HG02852 (cell line): ENCODE measurements around the gene NME8.

Experiments
- ATAC-seq: cut with Tn5 transposase; IDR thresholded peaks from one replicate; pipeline ENCODE4 v1.9.1; 2021; ENCODE audit warnings: mild to moderate bottlenecking, moderate library complexity; ENCODE audit not compliant: unreplicated experiment

The NME8 gene

DNA sequence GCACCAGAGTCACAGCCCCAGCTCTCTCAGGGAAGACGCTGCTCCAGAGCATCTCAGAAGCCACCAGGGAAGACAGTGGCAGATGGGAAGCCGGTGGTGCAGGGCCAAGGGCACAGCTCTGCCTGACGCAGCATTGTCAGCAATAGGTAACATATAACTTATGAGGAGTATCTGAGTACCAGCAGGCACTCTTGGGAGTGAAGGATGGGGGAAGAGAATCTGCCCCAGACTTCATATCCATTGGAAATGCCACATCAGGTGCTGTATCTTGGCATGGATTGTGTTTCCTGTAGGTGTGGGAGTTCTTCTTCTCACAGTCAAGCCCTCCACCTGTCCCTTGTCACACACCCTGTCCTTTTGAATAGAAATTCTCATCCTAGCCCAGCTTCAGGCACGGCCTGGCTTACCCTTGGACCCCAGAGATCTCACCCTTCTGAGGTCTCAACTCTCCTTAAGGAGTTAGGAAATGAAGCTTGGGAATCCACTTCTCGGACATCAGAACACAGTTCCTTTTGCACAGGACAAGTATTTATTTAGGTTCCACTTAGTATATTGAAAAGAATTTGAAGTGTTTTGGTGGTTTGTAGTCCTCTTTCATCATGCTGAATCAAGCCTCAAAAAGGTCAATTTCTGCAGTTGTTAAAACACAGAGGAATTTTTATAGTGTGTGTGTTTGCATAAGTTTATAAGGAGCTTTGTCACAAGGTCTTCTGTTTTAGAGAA lies 82.0 kb downstream of the NME8 start:
- no peak for ATAC-seq

GRCh38 chr7:37932543-37932942 lies 84.1 kb downstream of the NME8 start:
- ATAC-seq, result no peak

- ATAC-seq, result no peak
Measured at GRCh38 chr7:37933018-37933566, 84.7 kb downstream of the NME8 start.

DNA sequence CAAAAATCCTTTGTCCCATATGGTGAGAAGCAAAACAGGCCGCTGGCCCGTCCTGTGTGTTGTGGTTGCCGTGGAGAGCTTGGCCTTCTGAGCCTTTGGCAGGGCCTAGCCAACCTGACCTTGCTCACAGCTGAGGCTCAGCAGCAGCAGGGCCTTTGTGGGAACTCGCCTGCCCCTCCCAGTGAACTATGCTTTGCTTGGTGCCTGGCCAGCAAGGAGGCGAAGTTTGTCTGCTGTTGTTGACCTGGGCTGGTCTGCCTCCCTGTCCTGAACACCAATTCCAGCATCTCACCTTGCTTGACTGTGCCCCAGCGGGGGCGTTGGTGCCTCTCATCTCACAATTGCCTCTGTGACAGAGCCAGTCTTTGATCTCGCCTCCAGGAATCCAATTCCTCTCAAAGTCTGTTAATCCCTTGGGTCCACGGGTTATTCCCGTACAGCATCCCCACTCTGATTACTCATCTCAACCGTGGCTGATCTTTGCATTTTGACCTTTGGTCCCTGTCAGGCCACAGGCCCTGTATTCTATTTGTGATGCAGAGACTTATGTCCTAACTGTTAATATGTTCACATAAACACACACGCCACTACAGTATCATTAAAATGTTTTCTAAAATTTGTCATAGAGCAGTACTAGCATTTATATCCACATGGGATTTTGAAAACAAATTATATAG lies 94.7 kb downstream of the NME8 start:
- no peak for ATAC-seq

DNA sequence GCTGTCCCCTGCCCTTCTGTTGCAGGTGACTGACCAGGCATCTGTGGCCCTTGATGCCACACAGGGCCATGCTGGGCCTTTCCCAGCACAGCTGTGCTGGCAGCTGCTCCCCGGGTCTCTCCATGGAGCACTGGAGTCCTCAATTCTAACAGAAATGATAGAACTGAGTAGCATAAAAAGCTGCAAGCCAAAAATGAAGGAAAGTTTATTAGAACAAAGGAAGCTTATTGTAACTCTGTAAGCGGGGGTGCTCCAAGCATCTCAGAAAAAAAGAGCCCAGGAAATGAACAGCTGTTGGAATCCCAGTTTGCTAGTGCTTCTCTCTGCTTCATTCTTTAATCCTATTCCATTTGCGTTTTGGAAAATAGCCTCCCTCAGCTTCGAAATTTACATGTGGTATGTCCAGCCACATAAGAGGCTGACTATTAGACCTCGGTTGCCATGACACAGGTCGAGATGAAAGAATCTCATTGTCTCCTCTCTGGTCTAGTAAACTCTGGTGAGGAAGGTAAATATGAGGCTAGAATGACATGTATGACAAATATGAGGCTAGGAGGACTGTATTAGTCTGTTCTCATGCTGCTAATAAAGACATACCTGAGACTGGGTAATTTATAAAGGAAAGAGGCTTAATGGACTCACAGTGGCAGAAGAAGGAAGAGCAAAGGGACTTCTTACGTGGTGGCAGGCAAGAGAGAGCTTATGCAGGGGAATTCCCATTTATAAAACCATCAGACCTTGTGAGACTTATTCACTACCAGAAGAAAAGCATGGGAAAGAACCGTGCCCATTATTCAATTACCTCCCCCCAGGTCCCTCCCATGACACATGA lies 95.7 kb downstream of the NME8 start:
- ATAC-seq, result peak; percentile 62

GRCh38 chr7:37944737-37945054 lies 96.3 kb downstream of the NME8 start:
- no peak for ATAC-seq

GRCh38 chr7:37945336-37945735 lies 96.9 kb downstream of the NME8 start:
- no peak for ATAC-seq

DNA sequence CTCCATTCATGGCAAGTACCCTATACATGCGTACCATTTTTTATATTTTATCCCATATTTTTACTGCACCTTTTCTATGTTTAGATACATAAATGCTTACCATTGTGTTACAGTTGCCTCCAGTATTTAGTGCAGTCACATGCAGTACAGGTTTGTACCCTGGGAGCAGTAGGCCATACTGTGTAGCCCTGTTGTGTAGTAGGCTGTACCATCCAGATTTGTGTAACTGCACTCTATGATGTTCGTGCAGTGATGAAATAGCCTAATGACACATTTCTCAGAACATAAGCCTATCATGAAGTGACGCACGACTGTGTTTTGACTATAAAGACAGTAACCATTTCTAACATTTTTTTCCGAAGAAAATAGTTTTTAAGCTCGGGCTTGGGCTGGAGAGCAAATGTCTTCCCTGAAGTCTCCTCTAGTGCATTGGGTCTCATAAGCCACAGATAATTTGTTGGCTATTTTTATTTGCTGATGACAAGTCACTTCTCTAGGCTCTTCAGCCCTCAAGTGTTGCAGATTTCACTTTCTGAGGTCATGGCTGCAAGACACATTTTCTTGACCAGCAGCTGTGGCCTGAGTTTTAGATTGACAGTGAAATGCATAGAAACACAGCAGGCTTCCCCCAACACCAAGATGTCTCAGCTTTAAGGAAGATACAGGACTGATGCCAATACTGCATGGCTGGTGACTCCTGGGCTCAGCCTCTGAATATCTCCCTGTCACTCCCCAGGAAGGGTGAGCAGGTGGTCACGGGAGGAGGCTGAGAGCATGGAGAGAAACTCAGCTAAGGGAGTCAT lies 98.9 kb downstream of the NME8 start:
- ATAC-seq, result no peak

DNA sequence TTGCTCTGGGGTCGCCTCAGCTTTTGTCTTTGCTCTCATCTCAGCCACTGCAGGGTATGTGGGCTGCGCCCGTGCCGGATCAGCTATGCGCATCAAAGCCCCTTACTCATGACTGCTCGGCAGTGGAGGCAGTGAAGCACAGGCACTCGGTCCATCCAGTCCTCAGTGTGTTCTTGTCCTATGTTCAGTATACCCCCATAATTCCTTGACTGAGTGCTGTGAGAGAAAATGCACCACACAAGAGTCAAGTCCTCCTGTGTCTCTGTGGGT lies 99.5 kb downstream of the NME8 start:
- ATAC-seq, result no peak
